Keratinocyte (primary cell): ENCODE measurements around the gene XPO4. TPM values are rescaled to one million over a fixed set of nuclear protein-coding genes. Genes with fewer than 3 reads are reported as not detected.

Experiments
- DNase-seq: peaks from one replicate; pipeline ENCODE4 v3.0.0-alpha.2; 2011; ENCODE audit warnings: low read depth, missing footprints, low spot score
- FAIRE-seq: peaks from 2 replicates; lab custom pipeline; 2011; peaks lifted over from hg19 to GRCh38; lab: Jason Lieb, UNC
- H2AFZ ChIP-seq: 2 replicates; pipeline ENCODE4 v1.6.0; 2012; ENCODE audit warnings: low read length, control low read depth, inconsistent platforms; ENCODE audit not compliant: control insufficient read depth
- H3K27ac ChIP-seq: 2 replicates; pipeline ENCODE4 v1.5.1; 2011; ENCODE audit warnings: low read length; ENCODE audit not compliant: control insufficient read depth, insufficient read depth
- H3K27me3 ChIP-seq: 3 replicates; pipeline ENCODE4 v1.6.0; 2011; ENCODE audit warnings: low read length; ENCODE audit not compliant: control insufficient read depth, insufficient read depth; ENCODE audit errors: extremely low read depth
- H3K36me3 ChIP-seq, 2 experiments: 2 replicates in 1 of 2; 3 replicates in 1 of 2; pipeline ENCODE4 v1.5.1; 2011; ENCODE audit warnings: low read length in 2 of 2, mild to moderate bottlenecking in 1 of 2; ENCODE audit not compliant: control insufficient read depth in 2 of 2, insufficient read depth in 2 of 2; ENCODE audit errors: extremely low read depth in 1 of 2
- H3K4me1 ChIP-seq: 3 replicates; pipeline ENCODE4 v1.5.1; 2011; ENCODE audit warnings: low read length; ENCODE audit not compliant: control insufficient read depth, insufficient read depth; ENCODE audit errors: extremely low read depth
- H3K4me2 ChIP-seq: 3 replicates; pipeline ENCODE4 v1.6.0; 2011; ENCODE audit warnings: low read depth, low read length; ENCODE audit not compliant: control insufficient read depth, insufficient read depth; ENCODE audit errors: extremely low read depth
- H3K4me3 ChIP-seq, 3 experiments: fragments of 200-600 bp in 1 of 3; sonication (generic) in 1 of 3; 2 replicates in 2 of 3; 3 replicates in 1 of 3; pipeline ENCODE4 v1.5.1; 2011 to 2016; ENCODE audit warnings: low read length in 3 of 3, mild to moderate bottlenecking in 3 of 3, control low read depth in 2 of 3, inconsistent platforms in 1 of 3, low read depth in 1 of 3, mixed read lengths in 1 of 3, mixed run types in 1 of 3, moderate library complexity in 1 of 3; ENCODE audit not compliant: control insufficient read depth in 2 of 3, insufficient read depth in 2 of 3; ENCODE audit errors: extremely low read depth in 1 of 3
- H3K79me2 ChIP-seq: 2 replicates; pipeline ENCODE4 v1.6.0; 2012; ENCODE audit warnings: low read length; ENCODE audit not compliant: control insufficient read depth, insufficient read depth
- H3K9ac ChIP-seq: 3 replicates; pipeline ENCODE4 v1.6.0; 2011; ENCODE audit warnings: low read length; ENCODE audit not compliant: control insufficient read depth, insufficient read depth; ENCODE audit errors: extremely low read depth
- H3K9me1 ChIP-seq: 3 replicates; pipeline ENCODE4 v1.6.0; 2011; ENCODE audit warnings: low read length; ENCODE audit not compliant: control insufficient read depth, insufficient read depth; ENCODE audit errors: extremely low read depth
- H3K9me3 ChIP-seq: 2 replicates; pipeline ENCODE4 v1.5.1; 2012; ENCODE audit warnings: low read depth, low read length; ENCODE audit not compliant: control insufficient read depth
- H4K20me1 ChIP-seq: 3 replicates; pipeline ENCODE4 v1.6.0; 2011; ENCODE audit warnings: low read length; ENCODE audit not compliant: control insufficient read depth, insufficient read depth; ENCODE audit errors: extremely low read depth
- EZH2 ChIP-seq: IDR thresholded peaks from one replicate; pipeline ENCODE4 v1.6.1; 2012; ENCODE audit warnings: inconsistent platforms, mild to moderate bottlenecking, low read length, moderate library complexity
- dilution Hi-C: fragments of 300-500 bp; cut with MboI; formaldehyde crosslinking; loops from one replicate; pipeline ENCODE4 v1.7.0; 2020; ENCODE audit warnings: low sequenced_read_pairs; ENCODE audit not compliant: extremely low pct_ligation_motif_present
- polyA plus RNA-seq, 5 experiments: library from polyadenylated mRNA; depleted of rRNA in 3 of 5; stranded (reverse) in 3 of 5; stranded (forward) in 1 of 5; unstranded in 1 of 5; fragments of >200 nt; gene quantifications; 1 replicate in 1 of 5; 2 replicates in 3 of 5; 3 replicates in 1 of 5; pipeline versions ENCODE4 v1.2.1 to v1.2.3, GENCODE V29; 2011 to 2012; ENCODE audit warnings: missing spikeins in 2 of 5, low read depth in 1 of 5, low replicate concordance in 1 of 5
- TF ChIP-seq, protein P1 (sequence below), 3 experiments: IDR thresholded peaks in 1 of 3; conservative IDR thresholded peaks in 1 of 3; optimal IDR thresholded peaks in 1 of 3; 2 replicates in 2 of 3; 3 replicates in 1 of 3; pipeline versions ENCODE3 to v1.5.1; 2011; ENCODE audit warnings: low read length in 3 of 3, mild to moderate bottlenecking in 3 of 3, moderate library complexity in 2 of 3, control low read depth in 1 of 3, inconsistent platforms in 1 of 3; ENCODE audit not compliant: insufficient read depth in 2 of 3; ENCODE audit errors: extremely low read depth in 1 of 3

Gene XPO4
- polyA plus RNA-seq, 1 donor (not counting 4 experiments of a cell fraction or from before 2014, with no cell fraction given), result 16.5 TPM

DNA sequence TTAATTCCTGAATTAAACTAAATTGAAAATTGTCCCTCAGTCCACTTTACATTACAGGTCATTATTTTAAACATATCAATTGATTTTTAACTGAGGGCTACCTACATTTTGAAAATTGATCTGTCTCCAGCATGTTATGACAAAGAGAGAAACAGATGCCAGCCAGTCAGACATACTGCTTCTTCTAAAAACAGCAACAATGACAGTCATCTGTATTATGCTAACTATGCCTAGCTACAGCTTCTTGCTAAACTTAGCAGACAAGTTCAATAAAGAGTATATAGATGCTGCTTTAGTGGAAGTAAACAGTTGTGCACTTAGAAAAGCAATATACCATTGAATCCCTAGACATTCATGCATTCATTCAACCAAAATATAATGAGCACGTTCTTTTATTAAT is 80.1 kb downstream of the XPO4 start:
- Histone ChIP-seq H3K27me3 (no peaks in the 10 kb centered on the region), H3K9me3 (no peaks in the 10 kb centered on the region), H3K4me2 (no peak overlapping the region), H3K4me1 (no peaks in the 10 kb centered on the region), H3K9me1 (no peaks in the 10 kb centered on the region), H3K36me3 (peaks cover 4 to 5% of the 10 kb centered on the region in 2 experiments), H3K4me3 (no peak overlapping the region), H3K9ac (no peak overlapping the region), H3K79me2 (no peaks in the 10 kb centered on the region), H3K27ac (no peak overlapping the region), H2AFZ (no peak overlapping the region), H4K20me1 (no peaks in the 10 kb centered on the region)
- TF ChIP-seq, protein P1, sequence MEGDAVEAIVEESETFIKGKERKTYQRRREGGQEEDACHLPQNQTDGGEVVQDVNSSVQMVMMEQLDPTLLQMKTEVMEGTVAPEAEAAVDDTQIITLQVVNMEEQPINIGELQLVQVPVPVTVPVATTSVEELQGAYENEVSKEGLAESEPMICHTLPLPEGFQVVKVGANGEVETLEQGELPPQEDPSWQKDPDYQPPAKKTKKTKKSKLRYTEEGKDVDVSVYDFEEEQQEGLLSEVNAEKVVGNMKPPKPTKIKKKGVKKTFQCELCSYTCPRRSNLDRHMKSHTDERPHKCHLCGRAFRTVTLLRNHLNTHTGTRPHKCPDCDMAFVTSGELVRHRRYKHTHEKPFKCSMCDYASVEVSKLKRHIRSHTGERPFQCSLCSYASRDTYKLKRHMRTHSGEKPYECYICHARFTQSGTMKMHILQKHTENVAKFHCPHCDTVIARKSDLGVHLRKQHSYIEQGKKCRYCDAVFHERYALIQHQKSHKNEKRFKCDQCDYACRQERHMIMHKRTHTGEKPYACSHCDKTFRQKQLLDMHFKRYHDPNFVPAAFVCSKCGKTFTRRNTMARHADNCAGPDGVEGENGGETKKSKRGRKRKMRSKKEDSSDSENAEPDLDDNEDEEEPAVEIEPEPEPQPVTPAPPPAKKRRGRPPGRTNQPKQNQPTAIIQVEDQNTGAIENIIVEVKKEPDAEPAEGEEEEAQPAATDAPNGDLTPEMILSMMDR (optimal IDR thresholded peaks at IDR 0.05 in 1 of 3, IDR thresholded peaks at IDR 0.05 in 1 of 3, conservative IDR thresholded peaks at IDR 0.05 in 1 of 3; ENCODE audit: extremely low read depth in 1 of 3, insufficient read depth in 2 of 3, low read length in 3 of 3), result no peak
- TF ChIP-seq EZH2, result no peak
- dilution Hi-C loops, result no loop called here
- FAIRE-seq (no peak), DNase-seq (no peak)

DNA sequence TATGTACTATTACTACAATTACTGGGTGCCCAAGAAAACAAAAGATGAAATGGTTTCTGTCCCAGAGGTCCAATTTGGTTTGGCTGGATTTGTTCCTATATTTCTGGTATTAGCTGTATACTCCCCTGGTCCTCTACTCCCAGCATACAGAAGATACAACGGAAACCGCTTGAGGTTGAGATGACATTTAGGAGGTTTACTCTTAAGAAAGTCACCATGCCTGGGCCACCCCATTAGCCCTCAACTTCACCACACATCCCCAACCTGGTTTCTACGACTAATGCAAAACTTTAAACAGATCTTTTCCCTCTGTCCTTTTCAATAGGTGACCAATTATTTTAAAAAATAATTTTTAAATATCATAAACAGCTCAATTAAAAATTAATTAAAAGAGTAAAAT is 82.8 kb downstream of the XPO4 start:
- DNase-seq (no peak), FAIRE-seq (no peak)
- no peak overlapping the region for H3K9ac ChIP-seq
- no peaks in the 10 kb centered on the region for H3K27me3 ChIP-seq
- no peaks in the 10 kb centered on the region for H4K20me1 ChIP-seq
- H3K27ac ChIP-seq, result no peak overlapping the region
- no peaks in the 10 kb centered on the region for H3K9me3 ChIP-seq
- H3K79me2 ChIP-seq, result peaks cover 2% of the 10 kb centered on the region
- H3K4me1 ChIP-seq, result peaks cover 3% of the 10 kb centered on the region
- TF ChIP-seq, protein P1 (optimal IDR thresholded peaks at IDR 0.05 in 1 of 3, IDR thresholded peaks at IDR 0.05 in 1 of 3, conservative IDR thresholded peaks at IDR 0.05 in 1 of 3; ENCODE audit: extremely low read depth in 1 of 3, insufficient read depth in 2 of 3, low read length in 3 of 3), result no peak
- no peak for TF ChIP-seq EZH2
- H2AFZ ChIP-seq, result no peak overlapping the region
- dilution Hi-C loops, result no loop called here
- H3K4me3 ChIP-seq, result no peak overlapping the region
- no peak overlapping the region for H3K4me2 ChIP-seq
- H3K36me3 ChIP-seq, result peaks cover 4 to 5% of the 10 kb centered on the region in 2 experiments
- no peaks in the 10 kb centered on the region for H3K9me1 ChIP-seq
